ENCODE measurements around the gene SEC14L5. TPM values are rescaled to one million over a fixed set of nuclear protein-coding genes. Genes with fewer than 3 reads are reported as not detected.

The SEC14L5 gene
- total RNA-seq, 1 donor from 2014 or later: 3.1 TPM

DNA sequence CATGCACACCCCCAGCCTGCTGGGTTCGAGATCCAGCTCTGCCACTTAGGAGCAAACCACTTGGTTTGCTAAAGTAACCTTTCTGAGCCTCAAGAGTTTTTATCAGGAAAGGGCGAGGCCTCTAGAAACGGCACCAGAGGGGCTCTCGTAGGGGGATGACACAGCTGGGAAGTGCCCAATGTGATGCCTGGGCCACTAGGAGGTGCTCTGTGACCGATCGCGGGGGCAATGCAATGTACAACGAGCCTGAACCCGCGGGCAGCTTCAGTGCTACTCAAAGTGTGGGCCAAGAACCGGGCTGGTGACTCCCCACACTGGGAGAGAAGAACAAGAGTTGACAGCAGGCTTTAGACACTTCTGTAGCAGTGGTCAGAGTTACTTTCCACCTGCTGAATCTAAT, 98.2 kb downstream of the SEC14L5 start:
- Mint-ChIP-seq H3K4me3 (ENCODE audit: unreplicated experiment) (no peak overlapping the region), H3K27me3 (ENCODE audit: unreplicated experiment) (no peaks in the 10 kb centered on the region), H3K36me3 (ENCODE audit: unreplicated experiment) (no peaks in the 10 kb centered on the region), H3K27ac (ENCODE audit: unreplicated experiment) (no peak overlapping the region), H3K4me1 (ENCODE audit: low read depth, unreplicated experiment) (no peaks in the 10 kb centered on the region), H3K9me3 (ENCODE audit: unreplicated experiment) (peaks cover under 1% of the 10 kb centered on the region)
- no peak for TF ChIP-seq CTCF (IDR thresholded peaks at IDR 0.05; ENCODE audit: partially characterized antibody, unreplicated experiment)
- DNase-seq: peak; percentile 57

DNA sequence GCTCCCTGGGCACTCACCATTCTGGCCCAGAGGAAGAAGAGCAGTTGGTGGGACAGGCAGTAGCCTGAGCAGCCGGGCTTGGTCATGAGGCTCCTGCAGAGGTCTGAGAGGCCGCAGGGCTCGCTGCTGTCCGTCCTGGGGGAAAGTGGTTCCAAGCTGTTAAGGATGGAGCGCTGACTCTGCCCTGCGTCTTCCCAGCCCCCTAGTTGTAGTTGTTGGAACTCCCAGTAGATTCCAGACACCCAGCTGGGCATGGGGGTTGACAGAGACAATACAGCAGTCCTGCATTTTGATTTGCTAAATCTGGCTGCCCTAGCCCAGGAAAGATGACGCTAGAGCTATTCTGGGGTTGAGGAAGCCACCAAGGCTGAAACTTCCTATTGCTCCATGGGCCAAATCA, 100.3 kb downstream of the SEC14L5 start:
- Mint-ChIP-seq H3K4me1 (ENCODE audit: low read depth, unreplicated experiment) (no peaks in the 10 kb centered on the region), H3K36me3 (ENCODE audit: unreplicated experiment) (no peaks in the 10 kb centered on the region), H3K4me3 (ENCODE audit: unreplicated experiment) (no peak overlapping the region), H3K9me3 (ENCODE audit: unreplicated experiment) (peaks cover 1% of the 10 kb centered on the region), H3K27me3 (ENCODE audit: unreplicated experiment) (no peaks in the 10 kb centered on the region), H3K27ac (ENCODE audit: unreplicated experiment) (no peak overlapping the region)
- peak; percentile 49 for DNase-seq
- TF ChIP-seq CTCF (IDR thresholded peaks at IDR 0.05; ENCODE audit: partially characterized antibody, unreplicated experiment): peak; percentile 36

GRCh38 chr16:5059386-5060072, 101.4 kb downstream of the SEC14L5 start:
- Mint-ChIP-seq H3K27ac (ENCODE audit: unreplicated experiment) (no peak overlapping the region), H3K36me3 (ENCODE audit: unreplicated experiment) (no peaks in the 10 kb centered on the region), H3K4me3 (ENCODE audit: unreplicated experiment) (no peak overlapping the region), H3K9me3 (ENCODE audit: unreplicated experiment) (peaks cover 1% of the 10 kb centered on the region), H3K27me3 (ENCODE audit: unreplicated experiment) (no peaks in the 10 kb centered on the region), H3K4me1 (ENCODE audit: low read depth, unreplicated experiment) (no peaks in the 10 kb centered on the region)
- DNase-seq: no peak
- TF ChIP-seq CTCF (IDR thresholded peaks at IDR 0.05; ENCODE audit: partially characterized antibody, unreplicated experiment): no peak

- H3K9me3 Mint-ChIP-seq (ENCODE audit: unreplicated experiment): peaks cover 1% of the 10 kb centered on the region
- no peaks in the 10 kb centered on the region for H3K36me3 Mint-ChIP-seq (ENCODE audit: unreplicated experiment)
- H3K27ac Mint-ChIP-seq (ENCODE audit: unreplicated experiment): no peak overlapping the region
- no peak overlapping the region for H3K4me3 Mint-ChIP-seq (ENCODE audit: unreplicated experiment)
- TF ChIP-seq CTCF (IDR thresholded peaks at IDR 0.05; ENCODE audit: partially characterized antibody, unreplicated experiment): no peak
- DNase-seq: no peak
- no peaks in the 10 kb centered on the region for H3K4me1 Mint-ChIP-seq (ENCODE audit: low read depth, unreplicated experiment)
- H3K27me3 Mint-ChIP-seq (ENCODE audit: unreplicated experiment): no peaks in the 10 kb centered on the region
Measured at GRCh38 chr16:5060073-5060641, 102.0 kb downstream of the SEC14L5 start.

GRCh38 chr16:5062051-5062450, 103.9 kb downstream of the SEC14L5 start:
- Mint-ChIP-seq H3K9me3 (ENCODE audit: unreplicated experiment) (peaks cover 1% of the 10 kb centered on the region), H3K36me3 (ENCODE audit: unreplicated experiment) (no peaks in the 10 kb centered on the region), H3K4me1 (ENCODE audit: low read depth, unreplicated experiment) (no peaks in the 10 kb centered on the region), H3K27ac (ENCODE audit: unreplicated experiment) (no peak overlapping the region), H3K27me3 (ENCODE audit: unreplicated experiment) (no peaks in the 10 kb centered on the region), H3K4me3 (ENCODE audit: unreplicated experiment) (no peak overlapping the region)
- no peak for TF ChIP-seq CTCF (IDR thresholded peaks at IDR 0.05; ENCODE audit: partially characterized antibody, unreplicated experiment)
- DNase-seq: no peak
